Measurements from ENCODE around the gene AQP12A.

The AQP12A gene

DNA sequence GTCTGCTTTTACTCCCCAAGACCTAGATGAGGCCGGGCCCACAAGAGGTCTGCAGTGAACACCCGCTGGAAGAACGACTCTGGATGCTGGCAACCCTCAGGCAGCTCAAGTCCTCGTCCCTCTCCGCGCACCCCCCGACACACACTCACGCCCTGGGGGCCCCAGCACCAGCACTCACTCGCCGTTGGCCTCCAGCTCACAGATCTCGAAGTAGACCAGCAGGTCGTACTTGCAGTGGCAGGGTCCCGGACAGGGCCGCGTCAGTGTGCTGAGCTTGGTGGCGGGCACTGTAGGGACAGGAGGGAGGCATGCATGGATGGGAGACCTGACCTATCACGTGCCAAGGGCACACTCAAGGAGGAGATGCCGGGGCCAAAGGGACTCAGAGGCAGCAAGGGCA, 49.4 kb downstream of the AQP12A start:
- DNase-seq (ENCODE audit: low read depth): no peak

GRCh38 chr2:240742602-240743095, 51.0 kb downstream of the AQP12A start:
- DNase-seq (ENCODE audit: low read depth): no peak

DNA sequence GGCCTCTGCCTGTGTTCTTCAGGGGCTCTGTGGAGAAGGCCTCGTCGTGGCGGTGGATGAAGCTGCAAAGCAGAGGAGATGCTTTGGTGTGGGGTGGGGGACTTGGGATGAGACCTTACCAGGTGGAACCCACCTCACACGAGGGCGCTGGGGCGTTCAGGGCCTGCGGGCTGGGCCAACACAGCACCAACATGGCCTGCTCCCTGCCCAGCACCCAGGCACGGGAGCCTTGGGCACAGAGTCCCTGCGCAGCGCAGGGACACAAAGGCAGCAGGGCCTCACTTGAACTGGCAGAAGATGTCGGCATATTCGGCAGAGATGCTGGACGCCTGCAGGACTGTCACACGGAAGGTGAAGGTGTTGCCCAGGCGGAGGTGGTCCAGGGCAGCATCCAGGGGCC, 53.8 kb downstream of the AQP12A start:
- no peak for DNase-seq (ENCODE audit: low read depth)

- no peak for DNase-seq (ENCODE audit: low read depth)
Observed at GRCh38 chr2:240745962-240746361, 54.3 kb downstream of the AQP12A start.

- no peak for DNase-seq (ENCODE audit: low read depth)
Observed at GRCh38 chr2:240746671-240747070, 55.0 kb downstream of the AQP12A start.

- DNase-seq (ENCODE audit: low read depth): no peak
Observed at GRCh38 chr2:240747256-240747655, 55.6 kb downstream of the AQP12A start.
